Measurements from ENCODE around the gene SYT9.

DNA sequence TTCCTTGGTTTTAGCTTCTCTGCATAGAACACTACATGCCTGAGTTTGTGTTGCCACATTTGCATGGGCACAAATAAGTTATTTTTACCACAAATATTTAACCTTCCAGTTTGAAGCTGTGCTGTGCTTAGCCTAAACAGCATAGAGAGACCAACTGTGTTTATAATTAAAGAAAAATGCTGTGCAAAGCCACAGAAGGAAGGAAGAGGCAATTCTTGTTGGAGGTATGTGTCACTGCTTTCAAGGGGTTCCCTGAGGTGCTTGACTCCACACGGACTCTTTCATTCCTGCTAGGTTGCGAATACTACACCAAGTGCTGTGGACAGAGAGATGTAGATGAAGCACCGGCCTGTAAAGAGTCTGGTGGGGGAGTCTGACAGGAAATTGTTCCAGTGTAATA is 186.0 kb downstream of the SYT9 start:
- TF ChIP-seq, protein P1, sequence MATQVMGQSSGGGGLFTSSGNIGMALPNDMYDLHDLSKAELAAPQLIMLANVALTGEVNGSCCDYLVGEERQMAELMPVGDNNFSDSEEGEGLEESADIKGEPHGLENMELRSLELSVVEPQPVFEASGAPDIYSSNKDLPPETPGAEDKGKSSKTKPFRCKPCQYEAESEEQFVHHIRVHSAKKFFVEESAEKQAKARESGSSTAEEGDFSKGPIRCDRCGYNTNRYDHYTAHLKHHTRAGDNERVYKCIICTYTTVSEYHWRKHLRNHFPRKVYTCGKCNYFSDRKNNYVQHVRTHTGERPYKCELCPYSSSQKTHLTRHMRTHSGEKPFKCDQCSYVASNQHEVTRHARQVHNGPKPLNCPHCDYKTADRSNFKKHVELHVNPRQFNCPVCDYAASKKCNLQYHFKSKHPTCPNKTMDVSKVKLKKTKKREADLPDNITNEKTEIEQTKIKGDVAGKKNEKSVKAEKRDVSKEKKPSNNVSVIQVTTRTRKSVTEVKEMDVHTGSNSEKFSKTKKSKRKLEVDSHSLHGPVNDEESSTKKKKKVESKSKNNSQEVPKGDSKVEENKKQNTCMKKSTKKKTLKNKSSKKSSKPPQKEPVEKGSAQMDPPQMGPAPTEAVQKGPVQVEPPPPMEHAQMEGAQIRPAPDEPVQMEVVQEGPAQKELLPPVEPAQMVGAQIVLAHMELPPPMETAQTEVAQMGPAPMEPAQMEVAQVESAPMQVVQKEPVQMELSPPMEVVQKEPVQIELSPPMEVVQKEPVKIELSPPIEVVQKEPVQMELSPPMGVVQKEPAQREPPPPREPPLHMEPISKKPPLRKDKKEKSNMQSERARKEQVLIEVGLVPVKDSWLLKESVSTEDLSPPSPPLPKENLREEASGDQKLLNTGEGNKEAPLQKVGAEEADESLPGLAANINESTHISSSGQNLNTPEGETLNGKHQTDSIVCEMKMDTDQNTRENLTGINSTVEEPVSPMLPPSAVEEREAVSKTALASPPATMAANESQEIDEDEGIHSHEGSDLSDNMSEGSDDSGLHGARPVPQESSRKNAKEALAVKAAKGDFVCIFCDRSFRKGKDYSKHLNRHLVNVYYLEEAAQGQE (IDR thresholded peaks at IDR 0.05; ENCODE audit: low read depth): no peak
- TF ChIP-seq, protein P2, sequence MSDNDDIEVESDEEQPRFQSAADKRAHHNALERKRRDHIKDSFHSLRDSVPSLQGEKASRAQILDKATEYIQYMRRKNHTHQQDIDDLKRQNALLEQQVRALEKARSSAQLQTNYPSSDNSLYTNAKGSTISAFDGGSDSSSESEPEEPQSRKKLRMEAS (IDR thresholded peaks at IDR 0.05): no peak
- TF ChIP-seq CREB1 (IDR thresholded peaks at IDR 0.05; ENCODE audit: low read depth): no peak
